Trophoblast cell (in vitro differentiated cells and primary cell): ENCODE results near the gene SLAIN2.
A peak's percentile ranks its signal among the peaks of the same experiment; 100 is the strongest.

ENCODE experiments used
- DNase-seq, 2 donors: peaks; one replicate each; pipeline ENCODE4 v3.0.0-alpha.2; 2016
- H2AFZ ChIP-seq: 2 replicates; pipeline ENCODE4 v1.6.1; 2013; ENCODE audit warnings: low read length, moderate library complexity, mild to moderate bottlenecking; ENCODE audit not compliant: insufficient read depth, poor library complexity
- H2AK5ac ChIP-seq: 2 replicates; pipeline ENCODE4 v1.6.1; 2013; ENCODE audit warnings: mild to moderate bottlenecking, low read length
- H2BK120ac ChIP-seq: 2 replicates; pipeline ENCODE4 v1.6.1; 2013; ENCODE audit warnings: low read length, mild to moderate bottlenecking, moderate library complexity; ENCODE audit not compliant: insufficient read depth, poor library complexity
- H2BK12ac ChIP-seq: 2 replicates; pipeline ENCODE4 v1.6.1; 2013; ENCODE audit warnings: mild to moderate bottlenecking, low read length, moderate library complexity
- H2BK5ac ChIP-seq: 2 replicates; pipeline ENCODE4 v1.6.1; 2013; ENCODE audit warnings: low read length, low read depth, moderate library complexity, mild to moderate bottlenecking; ENCODE audit not compliant: poor library complexity
- H3K14ac ChIP-seq: 2 replicates; pipeline ENCODE4 v1.6.1; 2013; ENCODE audit warnings: mild to moderate bottlenecking, low read length
- H3K18ac ChIP-seq: 2 replicates; pipeline ENCODE4 v1.6.1; 2013; ENCODE audit warnings: mild to moderate bottlenecking, low read length
- H3K23ac ChIP-seq: 2 replicates; pipeline ENCODE4 v1.6.1; 2013; ENCODE audit warnings: low read length
- H3K27ac ChIP-seq: 2 replicates; pipeline ENCODE4 v1.5.1; 2013; ENCODE audit warnings: low read depth, mild to moderate bottlenecking, inconsistent platforms, low read length, moderate library complexity
- H3K27me3 ChIP-seq: 2 replicates; pipeline ENCODE4 v1.6.1; 2013; ENCODE audit warnings: inconsistent platforms, mild to moderate bottlenecking, low read length, moderate library complexity; ENCODE audit not compliant: insufficient read depth
- H3K36me3 ChIP-seq, 2 experiments: 1 replicate in 1 of 2; 2 replicates in 1 of 2; pipeline ENCODE4 v1.6.1; 2013; ENCODE audit warnings: low read length in 2 of 2, mild to moderate bottlenecking in 2 of 2, moderate library complexity in 1 of 2; ENCODE audit not compliant: insufficient read depth in 2 of 2, control insufficient read depth in 1 of 2
- H3K4ac ChIP-seq: 2 replicates; pipeline ENCODE4 v1.6.1; 2013; ENCODE audit warnings: low read depth, mild to moderate bottlenecking, low read length, moderate library complexity
- H3K4me1 ChIP-seq, 2 experiments: 1 replicate in 1 of 2; 2 replicates in 1 of 2; pipeline ENCODE4 v1.6.1; 2013; ENCODE audit warnings: low read length in 2 of 2, mild to moderate bottlenecking in 2 of 2, moderate library complexity in 1 of 2; ENCODE audit not compliant: insufficient read depth in 2 of 2, control insufficient read depth in 1 of 2
- H3K4me2 ChIP-seq: 2 replicates; pipeline ENCODE4 v1.6.1; 2013; ENCODE audit warnings: inconsistent platforms, mild to moderate bottlenecking, low read length, moderate library complexity
- H3K4me3 ChIP-seq: 2 replicates; pipeline ENCODE4 v1.5.1; 2013; ENCODE audit warnings: mild to moderate bottlenecking, low read depth, low read length, inconsistent platforms
- H3K79me1 ChIP-seq: one replicate; pipeline ENCODE4 v1.6.1; 2013; ENCODE audit warnings: low read length
- H3K79me2 ChIP-seq: 2 replicates; pipeline ENCODE4 v1.6.1; 2013; ENCODE audit warnings: low read length, mild to moderate bottlenecking; ENCODE audit not compliant: control insufficient read depth, insufficient read depth, poor library complexity
- H3K9ac ChIP-seq: 2 replicates; pipeline ENCODE4 v1.6.1; 2013; ENCODE audit warnings: mild to moderate bottlenecking, low read length
- H3K9me3 ChIP-seq: 2 replicates; pipeline ENCODE4 v1.6.1; 2013; ENCODE audit warnings: low read depth, mild to moderate bottlenecking, control low read depth, inconsistent platforms, low read length; ENCODE audit not compliant: insufficient read depth
- H4K12ac ChIP-seq: 2 replicates; pipeline ENCODE4 v1.6.1; 2013; ENCODE audit warnings: low read depth, mild to moderate bottlenecking, low read length, moderate library complexity
- H4K8ac ChIP-seq: 2 replicates; pipeline ENCODE4 v1.6.1; 2013; ENCODE audit warnings: low read depth, mild to moderate bottlenecking, low read length, moderate library complexity
- H4K91ac ChIP-seq: one replicate; pipeline ENCODE4 v1.6.1; 2013; ENCODE audit warnings: low read depth, mild to moderate bottlenecking, low read length, moderate library complexity
- WGBS: extraction: QIAGEN DNeasy Blood & Tissue Kit; methylation state at CpG from one replicate; pipeline ENCODE4 v1.1.7; 2013; ENCODE audit warnings: missing lambda C conversion rate; ENCODE audit not compliant: insufficient read length, insufficient coverage; ENCODE audit errors: extremely low coverage; 5-methylcytosine and 5-hydroxymethylcytosine counted together

SLAIN2 gene

GRCh38 chr4:48388525-48389154 is 47.3 kb downstream of the SLAIN2 start:
- no peak overlapping the region for H4K12ac ChIP-seq
- no peak overlapping the region for H2AK5ac ChIP-seq
- no peaks in the 10 kb centered on the region for H3K9me3 ChIP-seq
- peaks cover 3 to 6% of the 10 kb centered on the region in 2 experiments for H3K36me3 ChIP-seq
- no peak overlapping the region for H3K27ac ChIP-seq
- H3K18ac ChIP-seq, result no peak overlapping the region
- H4K91ac ChIP-seq, result no peak overlapping the region
- no peak overlapping the region for H3K4me3 ChIP-seq
- no peak overlapping the region for H2BK12ac ChIP-seq
- no peak overlapping the region for H3K4ac ChIP-seq
- no CpG with 5 or more reads among the region's 2 CpGs for WGBS
- no peaks in the 10 kb centered on the region for H3K79me2 ChIP-seq
- H4K8ac ChIP-seq, result no peak overlapping the region
- no peaks in the 10 kb centered on the region for H3K79me1 ChIP-seq
- peak in 1 of 2 donors; percentile 35 for DNase-seq
- H3K9ac ChIP-seq, result no peak overlapping the region
- no peak overlapping the region for H2BK120ac ChIP-seq
- no peak overlapping the region for H3K4me2 ChIP-seq
- H3K23ac ChIP-seq, result no peak overlapping the region
- H3K27me3 ChIP-seq, result no peaks in the 10 kb centered on the region
- H3K4me1 ChIP-seq, result no peaks in the 10 kb centered on the region
- H3K14ac ChIP-seq, result no peak overlapping the region
- no peak overlapping the region for H2BK5ac ChIP-seq
- no peak overlapping the region for H2AFZ ChIP-seq

DNA sequence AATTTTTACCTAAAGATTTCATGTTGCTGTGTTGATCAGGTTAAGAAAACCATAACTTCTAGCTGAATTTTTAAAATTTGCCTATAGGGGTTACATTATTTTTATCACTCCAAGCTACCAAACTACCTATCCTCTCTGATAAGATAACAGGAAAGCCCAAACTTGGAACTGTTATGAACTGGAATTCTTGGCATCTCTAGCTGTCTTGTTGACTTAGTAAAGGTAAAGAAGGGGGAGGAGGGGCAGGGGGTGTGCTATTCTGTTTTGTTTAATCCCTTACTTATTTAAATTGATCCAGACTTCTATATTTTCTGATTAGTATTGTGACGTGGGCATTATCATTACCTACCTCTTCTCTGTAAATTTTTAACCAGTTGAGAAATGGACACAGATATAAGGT is 54.7 kb downstream of the SLAIN2 start:
- H3K4me2 ChIP-seq, result no peak overlapping the region
- no peak overlapping the region for H3K9ac ChIP-seq

DNA sequence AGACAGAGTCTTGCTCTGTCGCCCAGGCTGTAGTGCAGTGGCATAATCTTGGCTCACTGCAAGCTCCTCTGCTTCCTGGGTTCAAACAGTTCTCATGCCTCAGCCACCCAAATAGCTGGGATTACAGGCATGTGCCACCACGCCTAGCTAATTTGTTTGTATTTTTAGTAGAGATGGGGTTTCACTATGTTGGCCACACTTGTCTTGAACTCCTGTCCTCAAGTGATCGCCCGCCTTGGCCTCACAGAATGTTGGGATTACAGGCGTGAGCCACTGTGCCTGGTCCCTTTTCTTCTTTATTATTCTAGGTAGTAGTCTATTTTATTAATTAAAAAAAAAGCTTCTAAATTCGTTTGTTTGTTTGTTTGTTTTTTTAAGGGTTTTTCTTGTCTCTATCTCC is 59.1 kb downstream of the SLAIN2 start:
- Histone ChIP-seq H2BK12ac (no peak overlapping the region), H3K4me1 (peaks cover 0 to 2% of the 10 kb centered on the region in 2 experiments), H3K9ac (no peak overlapping the region), H2BK120ac (no peak overlapping the region), H2AFZ (no peak overlapping the region), H3K27me3 (no peaks in the 10 kb centered on the region), H2BK5ac (no peak overlapping the region), H3K18ac (no peak overlapping the region), H4K12ac (no peak overlapping the region), H3K79me2 (no peaks in the 10 kb centered on the region), H3K9me3 (no peaks in the 10 kb centered on the region), H3K4me2 (no peak overlapping the region), H3K27ac (no peak overlapping the region), H3K4me3 (no peak overlapping the region), H4K91ac (no peak overlapping the region), H3K14ac (no peak overlapping the region), H4K8ac (no peak overlapping the region), H2AK5ac (no peak overlapping the region), H3K4ac (no peak overlapping the region), H3K79me1 (no peaks in the 10 kb centered on the region), H3K36me3 (peaks cover 5 to 10% of the 10 kb centered on the region in 2 experiments), H3K23ac (no peak overlapping the region)
- no peak for DNase-seq
- WGBS, result no CpG with 5 or more reads among the region's 6 CpGs

More for the DNA sequence above, 54.7 kb downstream of the SLAIN2 start:
- Histone ChIP-seq H2AK5ac (no peak overlapping the region), H3K18ac (no peak overlapping the region), H2BK120ac (no peak overlapping the region), H3K23ac (no peak overlapping the region), H3K36me3 (peaks cover 3 to 5% of the 10 kb centered on the region in 2 experiments), H3K9me3 (no peaks in the 10 kb centered on the region), H4K8ac (no peak overlapping the region), H2BK5ac (no peak overlapping the region), H2AFZ (no peak overlapping the region), H3K79me2 (no peaks in the 10 kb centered on the region), H3K14ac (no peak overlapping the region), H3K4me1 (no peaks in the 10 kb centered on the region), H4K91ac (no peak overlapping the region), H4K12ac (no peak overlapping the region), H3K79me1 (no peaks in the 10 kb centered on the region), H3K4ac (no peak overlapping the region), H3K27me3 (no peaks in the 10 kb centered on the region), H3K4me3 (no peak overlapping the region), H2BK12ac (no peak overlapping the region), H3K27ac (no peak overlapping the region)
- no CpG with 5 or more reads among the region's 1 CpG for WGBS
- peak in 1 of 2 donors; percentile 6 for DNase-seq

GRCh38 chr4:48403358-48403757 is 62.0 kb downstream of the SLAIN2 start:
- Histone ChIP-seq H2BK5ac (no peak overlapping the region), H3K9ac (no peak overlapping the region), H3K4me3 (no peak overlapping the region), H3K23ac (no peak overlapping the region), H3K18ac (no peak overlapping the region), H3K27ac (no peak overlapping the region), H3K27me3 (no peaks in the 10 kb centered on the region), H4K12ac (no peak overlapping the region), H2AFZ (no peak overlapping the region), H3K14ac (no peak overlapping the region), H3K4me2 (no peak overlapping the region), H3K79me2 (no peaks in the 10 kb centered on the region), H4K8ac (no peak overlapping the region), H2BK12ac (no peak overlapping the region), H3K79me1 (no peaks in the 10 kb centered on the region), H2BK120ac (no peak overlapping the region), H2AK5ac (no peak overlapping the region), H3K4ac (no peak overlapping the region), H3K36me3 (peaks cover 5 to 10% of the 10 kb centered on the region in 2 experiments), H4K91ac (no peak overlapping the region), H3K4me1 (peaks cover 0 to 2% of the 10 kb centered on the region in 2 experiments), H3K9me3 (no peaks in the 10 kb centered on the region)
- no CpG with 5 or more reads among the region's 5 CpGs for WGBS
- DNase-seq, result no peak
